Medulla oblongata (tissue), 1 donor: ENCODE data around the gene CPD.

Source experiments
- DNase-seq: peaks from one replicate; pipeline ENCODE4 v3.0.0-alpha.2; 2015; ENCODE audit errors: extremely low spot score

Gene CPD

GRCh38 chr17:30505868-30506417 is 127.2 kb downstream of the CPD start:
- no peak for DNase-seq

- DNase-seq = no peak
Observed at GRCh38 chr17:30506481-30506880, 127.8 kb downstream of the CPD start.

DNA sequence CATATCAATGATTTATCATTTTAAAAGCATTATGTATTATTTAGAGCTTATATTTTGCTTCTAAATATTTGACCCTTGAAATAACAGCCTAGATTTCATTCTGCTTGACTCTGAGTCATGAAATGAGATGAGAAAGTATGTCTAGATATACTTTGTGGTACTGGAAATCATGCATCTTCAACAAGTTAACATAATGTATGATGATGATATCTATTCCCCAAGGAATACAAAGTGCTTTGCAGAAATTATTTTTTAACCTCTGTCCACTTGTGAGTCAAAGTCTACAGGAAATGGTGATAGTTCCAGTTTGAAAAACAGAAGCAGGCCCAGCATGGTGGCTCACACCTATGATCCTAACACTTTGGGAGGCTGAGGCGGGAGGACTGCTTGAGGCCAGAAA is 134.6 kb downstream of the CPD start:
- DNase-seq = no peak

GRCh38 chr17:30514895-30515596 is 136.3 kb downstream of the CPD start:
- no peak for DNase-seq

DNA sequence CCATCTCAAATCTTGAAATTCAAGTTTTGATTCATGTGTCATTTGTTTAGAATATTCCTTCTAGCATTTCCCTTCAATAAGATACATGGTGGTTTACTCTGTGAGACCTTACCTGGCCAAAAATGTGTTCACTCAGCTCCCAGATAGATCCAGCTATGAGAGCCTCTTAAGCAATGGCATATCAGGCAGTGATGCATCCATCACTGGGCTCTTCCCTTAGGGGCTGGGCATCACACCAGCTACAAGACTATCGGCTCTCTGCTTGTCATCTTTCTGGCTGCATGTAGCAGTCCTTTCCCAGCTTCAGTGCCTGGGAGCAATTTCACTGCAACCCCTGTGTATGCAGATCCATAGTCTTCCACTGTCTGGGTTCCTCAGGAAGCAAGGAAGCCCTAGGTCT is 139.1 kb downstream of the CPD start:
- DNase-seq = no peak

GRCh38 chr17:30519166-30519565 is 140.4 kb downstream of the CPD start:
- DNase-seq = no peak
